Mesenteric fat pad (tissue), 1 donor: ENCODE data around the gene BEX1. TPM values are rescaled to one million over a fixed set of nuclear protein-coding genes. Genes with fewer than 3 reads are reported as not detected.

ENCODE experiments used
- total RNA-seq: library from RNA; stranded (reverse); fragmentation: NEBNext Ultra II Directional; extraction: Animal tissue kit (Norgen Biotek cat#: 25700); gene quantifications from one replicate; pipeline ENCODE4 v1.2.1, GENCODE V29; 2021
- donor health status: DM: yes; HTN: yes; CAD: no.

BEX1 gene
- total RNA-seq, 1 donor from 2014 or later: 1.1 TPM

Other genes with a start within 250 kb of the BEX1 start
- 1.7 TPM for gene RAB40AL, start 126.9 kb downstream of the BEX1 start, total RNA-seq
- 4.0 TPM for gene NXF3, start 29.0 kb upstream of the BEX1 start, total RNA-seq
- 17.0 TPM for gene BEX4, start 150.9 kb upstream of the BEX1 start, total RNA-seq
- gene TCEAL8, start 191.0 kb upstream of the BEX1 start, total RNA-seq: 33.3 TPM
- gene TCEAL5, start 212.6 kb upstream of the BEX1 start, total RNA-seq: not detected
- not detected for gene BEX2, start 246.8 kb upstream of the BEX1 start, total RNA-seq